Upper lobe of right lung (tissue), 1 donor: Measurements from ENCODE around the gene EFCAB11. TPM values are rescaled to one million over a fixed set of nuclear protein-coding genes. Genes with fewer than 3 reads are reported as not detected.

Source experiments
- ATAC-seq: fragments of 200-7000 bp; cut with Tn5 transposase; one replicate; pipeline ENCODE4 v1.9.1; 2020; ENCODE audit warnings: mild to moderate bottlenecking, moderate library complexity
- DNase-seq: peaks from one replicate; pipeline ENCODE4 v3.0.0-alpha.2; 2020
- H3K27ac ChIP-seq: fragments of 200-600 bp; one replicate; pipeline ENCODE4 v1.8.0; 2022
- H3K27me3 ChIP-seq: fragments of 200-600 bp; one replicate; pipeline ENCODE4 v1.8.0; 2022; ENCODE audit warnings: mild to moderate bottlenecking
- H3K36me3 ChIP-seq: fragments of 200-600 bp; one replicate; pipeline ENCODE4 v1.8.0; 2022
- H3K4me1 ChIP-seq: fragments of 200-600 bp; one replicate; pipeline ENCODE4 v1.8.0; 2022
- H3K4me3 ChIP-seq: fragments of 200-600 bp; one replicate; pipeline ENCODE4 v1.8.0; 2022; ENCODE audit warnings: mild to moderate bottlenecking
- H3K9me3 ChIP-seq: fragments of 200-600 bp; one replicate; pipeline ENCODE4 v1.8.0; 2022
- intact Hi-C: fragments of 100-400 bp; cut with DNase I; formaldehyde crosslinking; loops from one replicate; pipeline ENCODE4 v1.11.0; 2022
- total RNA-seq: library from RNA; stranded (reverse); fragmentation: NEBNext Ultra II Directional; extraction: Animal tissue kit (Norgen Biotek cat#: 25700); gene quantifications from one replicate; pipeline ENCODE4 v1.2.1, GENCODE V29; 2021
- TF ChIP-seq, protein P1 (sequence below): fragments of 200-600 bp; IDR thresholded peaks from one replicate; pipeline ENCODE4 v1.8.0; 2022; ENCODE audit warnings: antibody characterized with exemption
- donor health status: DM: no; HTN: yes; CAD: no; lungs with severe emphysema.

Gene EFCAB11
- total RNA-seq, 1 donor from 2014 or later = 4.0 TPM

DNA sequence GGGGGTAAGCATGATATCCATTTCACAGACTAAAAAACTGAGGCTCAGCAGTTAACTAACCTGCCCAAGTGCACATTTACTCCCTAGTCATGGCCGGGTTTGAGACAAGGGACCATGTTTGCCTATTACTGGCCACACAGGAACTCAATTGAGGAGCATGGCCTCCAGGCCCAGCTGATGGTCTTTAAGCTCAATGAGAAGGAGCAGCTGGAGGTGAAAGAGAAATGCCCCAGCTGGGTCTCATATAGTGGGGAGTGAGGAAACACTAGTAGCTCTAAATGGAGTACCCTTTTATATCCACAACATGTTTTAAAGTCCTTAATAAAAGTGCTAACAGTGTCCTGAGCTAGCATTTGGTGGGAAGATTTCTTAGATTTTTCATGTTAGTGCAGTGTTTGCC lies 2.8 kb upstream of the EFCAB11 start:
- Histone ChIP-seq H3K4me3 (no peak overlapping the region), H3K9me3 (no peaks in the 10 kb centered on the region), H3K4me1 (peaks cover 15% of the 10 kb centered on the region), H3K36me3 (no peaks in the 10 kb centered on the region), H3K27me3 (no peaks in the 10 kb centered on the region), H3K27ac (no peak overlapping the region)
- no peak for ATAC-seq
- DNase-seq = no peak
- TF ChIP-seq, protein P1, sequence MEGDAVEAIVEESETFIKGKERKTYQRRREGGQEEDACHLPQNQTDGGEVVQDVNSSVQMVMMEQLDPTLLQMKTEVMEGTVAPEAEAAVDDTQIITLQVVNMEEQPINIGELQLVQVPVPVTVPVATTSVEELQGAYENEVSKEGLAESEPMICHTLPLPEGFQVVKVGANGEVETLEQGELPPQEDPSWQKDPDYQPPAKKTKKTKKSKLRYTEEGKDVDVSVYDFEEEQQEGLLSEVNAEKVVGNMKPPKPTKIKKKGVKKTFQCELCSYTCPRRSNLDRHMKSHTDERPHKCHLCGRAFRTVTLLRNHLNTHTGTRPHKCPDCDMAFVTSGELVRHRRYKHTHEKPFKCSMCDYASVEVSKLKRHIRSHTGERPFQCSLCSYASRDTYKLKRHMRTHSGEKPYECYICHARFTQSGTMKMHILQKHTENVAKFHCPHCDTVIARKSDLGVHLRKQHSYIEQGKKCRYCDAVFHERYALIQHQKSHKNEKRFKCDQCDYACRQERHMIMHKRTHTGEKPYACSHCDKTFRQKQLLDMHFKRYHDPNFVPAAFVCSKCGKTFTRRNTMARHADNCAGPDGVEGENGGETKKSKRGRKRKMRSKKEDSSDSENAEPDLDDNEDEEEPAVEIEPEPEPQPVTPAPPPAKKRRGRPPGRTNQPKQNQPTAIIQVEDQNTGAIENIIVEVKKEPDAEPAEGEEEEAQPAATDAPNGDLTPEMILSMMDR = no peak
- intact Hi-C loops = no loop called here

DNA sequence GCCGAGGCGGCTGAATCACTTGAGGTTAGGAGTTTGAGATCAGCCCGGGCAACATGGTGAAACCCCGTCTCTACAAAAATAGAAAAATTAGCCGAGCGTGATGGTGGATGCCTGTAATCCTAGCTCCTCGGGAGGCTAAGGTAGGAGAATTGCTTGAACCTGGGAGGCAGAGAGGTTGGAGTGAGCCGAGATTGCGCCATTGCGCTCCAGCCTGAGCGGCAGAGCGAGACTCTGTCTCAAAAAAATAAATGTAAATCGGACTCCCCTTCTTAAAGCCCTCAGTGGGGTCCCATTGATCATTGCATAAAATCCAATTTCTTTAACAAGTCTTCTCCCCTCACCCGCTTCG lies 2.1 kb upstream of the EFCAB11 start:
- no peaks in the 10 kb centered on the region for H3K36me3 ChIP-seq
- no peaks in the 10 kb centered on the region for H3K27me3 ChIP-seq
- H3K9me3 ChIP-seq = no peaks in the 10 kb centered on the region
- peak overlapping the region; percentile 87 for H3K27ac ChIP-seq
- H3K4me3 ChIP-seq = peak overlapping the region; percentile 81
- intact Hi-C loops = no loop called here
- TF ChIP-seq, protein P1 = no peak
- DNase-seq = no peak
- H3K4me1 ChIP-seq = peaks cover 15% of the 10 kb centered on the region
- ATAC-seq = no peak

DNA sequence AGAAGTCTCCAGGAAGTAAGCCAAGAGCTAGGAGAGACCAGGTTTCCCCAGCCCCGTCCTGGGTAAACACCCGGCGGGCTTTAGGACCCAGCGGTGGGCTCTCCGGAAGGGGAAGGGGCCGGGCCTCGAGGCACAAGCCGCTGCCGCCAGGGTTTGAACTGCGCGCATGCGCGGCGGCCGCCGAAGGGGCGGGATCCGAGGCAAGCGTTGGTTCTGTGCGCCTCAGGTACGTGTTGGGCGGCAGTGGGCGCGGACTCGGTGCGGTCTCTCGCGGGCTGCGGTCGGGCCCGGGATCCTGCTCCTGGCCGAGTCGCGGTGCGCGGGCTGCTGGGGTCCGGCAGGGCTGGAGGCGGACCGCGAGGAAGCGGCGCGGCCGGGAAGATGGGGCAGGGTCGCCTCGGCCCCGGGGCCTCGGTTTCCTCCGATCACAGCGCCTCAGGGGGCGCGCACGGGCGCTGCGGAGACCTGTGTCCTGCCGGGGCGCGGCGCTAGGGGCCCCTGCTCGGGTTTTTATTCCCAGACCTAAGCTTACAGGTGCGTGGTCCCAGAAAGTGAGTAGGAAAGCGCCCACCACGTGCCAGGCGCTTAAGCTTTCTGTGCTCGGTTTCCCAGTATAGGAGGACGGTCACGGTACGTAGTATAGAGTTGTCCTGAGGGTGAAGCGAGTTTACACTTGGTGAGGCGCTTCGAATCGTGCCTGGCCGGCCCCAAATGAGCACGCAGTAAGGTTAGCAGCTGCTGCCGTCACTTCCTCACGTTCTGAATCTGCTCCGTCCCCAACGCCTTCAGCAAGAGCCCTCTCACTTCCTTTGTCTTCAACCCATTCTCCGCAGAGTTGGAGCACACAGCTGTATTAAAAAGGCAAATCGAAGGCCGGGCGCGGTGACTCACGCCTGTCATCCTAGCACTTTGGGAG lies 1.5 kb upstream of the EFCAB11 start, which contains the start of gene TDP1:
Gene TDP1, plus strand, starts transcription at position 183 of the 916 bp plus-strand sequence. CDS start 7,188 bp downstream, outside the sequence.
- peak within 1 kb of the TSS; percentile 87 for H3K27ac ChIP-seq
- H3K9me3 ChIP-seq = no peaks in the 10 kb centered on the region
- no peaks in the 10 kb centered on the region for H3K27me3 ChIP-seq
- intact Hi-C loops = no loop called here
- TF ChIP-seq, protein P1 = no peak
- H3K4me1 ChIP-seq = peaks cover 15% of the 10 kb centered on the region
- peak; percentile 97 for DNase-seq
- peak within 1 kb of the TSS; percentile 81 for H3K4me3 ChIP-seq
- ATAC-seq = peak; percentile 93
- H3K36me3 ChIP-seq = no peaks in the 10 kb centered on the region

DNA sequence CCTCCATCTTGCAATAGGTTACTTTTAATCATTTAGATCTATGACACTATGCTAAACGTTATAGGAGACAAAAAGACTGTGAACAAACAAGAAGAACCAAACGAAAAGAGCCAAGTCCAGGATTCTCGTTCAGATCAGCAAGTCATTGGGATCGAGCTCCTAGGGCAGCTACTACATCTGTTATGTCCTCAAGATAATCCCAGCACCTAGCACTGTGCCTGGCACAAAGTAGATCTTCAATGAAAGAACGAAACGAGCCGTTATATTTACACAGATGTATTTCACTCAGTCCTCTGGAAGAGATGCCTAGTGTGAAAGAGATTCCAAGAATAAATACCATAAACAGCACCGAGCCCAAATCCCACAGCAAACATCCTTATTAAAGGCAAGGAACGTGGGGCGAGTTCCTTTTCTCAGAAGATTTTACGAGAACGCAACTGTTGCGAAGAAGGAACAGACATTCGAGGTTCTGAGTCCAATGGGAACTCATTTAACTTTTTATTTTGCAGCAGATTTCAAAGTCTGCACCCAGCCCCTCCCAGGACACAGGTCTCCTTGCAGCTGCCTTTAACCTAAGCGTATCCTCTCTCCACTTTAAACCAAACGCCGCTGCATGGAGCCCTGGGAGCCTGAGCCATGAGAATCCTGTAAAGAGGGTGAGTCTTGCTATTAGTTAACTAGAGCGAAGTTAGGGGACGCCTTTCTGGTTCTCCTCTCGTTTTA lies 653 bp upstream of the EFCAB11 start:
- H3K27ac ChIP-seq = peak overlapping the region; percentile 87
- no peaks in the 10 kb centered on the region for H3K36me3 ChIP-seq
- intact Hi-C loops = no loop called here
- peak overlapping the region; percentile 81 for H3K4me3 ChIP-seq
- TF ChIP-seq, protein P1 = no peak
- no peaks in the 10 kb centered on the region for H3K27me3 ChIP-seq
- peaks cover 15% of the 10 kb centered on the region for H3K4me1 ChIP-seq
- ATAC-seq (peak; percentile 1), DNase-seq (no peak)
- H3K9me3 ChIP-seq = no peaks in the 10 kb centered on the region

DNA sequence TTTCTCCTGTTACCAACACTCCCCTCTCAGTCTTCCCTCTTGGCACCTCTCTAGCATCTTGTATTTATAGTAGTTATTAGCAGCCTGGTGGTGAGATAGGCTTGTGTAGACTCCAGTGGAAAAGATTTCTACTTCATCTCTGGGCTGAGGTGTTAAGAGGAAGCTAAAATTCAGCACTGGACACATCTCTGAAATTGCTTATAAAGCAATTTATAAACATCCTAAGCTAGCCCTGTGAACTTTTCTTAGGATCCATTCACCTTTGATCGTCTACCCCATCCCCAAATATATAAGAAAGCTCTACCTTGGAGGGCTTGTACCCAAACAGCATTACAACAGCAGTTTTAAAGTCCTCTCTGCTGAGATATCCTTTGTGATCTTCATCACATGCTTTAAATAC lies 928 bp downstream of the EFCAB11 start:
- no peak for ATAC-seq
- H3K27ac ChIP-seq = no peak overlapping the region
- intact Hi-C loops = no loop called here
- TF ChIP-seq, protein P1 = no peak
- H3K9me3 ChIP-seq = no peaks in the 10 kb centered on the region
- no peaks in the 10 kb centered on the region for H3K36me3 ChIP-seq
- peaks cover 15% of the 10 kb centered on the region for H3K4me1 ChIP-seq
- H3K4me3 ChIP-seq = no peak overlapping the region
- DNase-seq = no peak
- no peaks in the 10 kb centered on the region for H3K27me3 ChIP-seq
